GM23248 (cell line): ENCODE results near the gene RTP2. TPM values are rescaled to one million over a fixed set of nuclear protein-coding genes. Genes with fewer than 3 reads are reported as not detected.

Experiments used
- DNase-seq: peaks from one replicate; pipeline ENCODE4 v3.0.0-alpha.2; 2015
- H2AFZ ChIP-seq: fragments of 200-600 bp; sonication (generic); 2 replicates; pipeline ENCODE4 v1.6.1; 2016; ENCODE audit warnings: antibody characterized with exemption
- H3F3A ChIP-seq: fragments of 200-600 bp; sonication (generic); 2 replicates; pipeline ENCODE4 v1.6.1; 2016; ENCODE audit warnings: mild to moderate bottlenecking, antibody characterized with exemption, mixed run types; ENCODE audit not compliant: insufficient read depth
- H3K27ac ChIP-seq: fragments of 200-600 bp; sonication (generic); 2 replicates; pipeline ENCODE4 v1.5.1; 2016; ENCODE audit warnings: mild to moderate bottlenecking
- H3K27me3 ChIP-seq: fragments of 200-600 bp; sonication (generic); replicated peaks from 2 replicates; pipeline ENCODE4 v1.6.1; 2016; ENCODE audit warnings: mild to moderate bottlenecking; ENCODE audit not compliant: insufficient read depth
- H3K36me3 ChIP-seq: fragments of 200-600 bp; sonication (generic); 2 replicates; pipeline ENCODE4 v1.6.1; 2016; ENCODE audit warnings: low read depth, mild to moderate bottlenecking
- H3K4me1 ChIP-seq: fragments of 200-600 bp; sonication (generic); 2 replicates; pipeline ENCODE4 v1.6.1; 2016; ENCODE audit warnings: mild to moderate bottlenecking; ENCODE audit not compliant: insufficient read depth
- H3K4me2 ChIP-seq: fragments of 200-600 bp; sonication (generic); one replicate; pipeline ENCODE4 v1.6.1; 2016; ENCODE audit warnings: mild to moderate bottlenecking; ENCODE audit not compliant: unreplicated experiment
- H3K4me3 ChIP-seq: fragments of 200-600 bp; sonication (generic); 2 replicates; pipeline ENCODE4 v1.5.1; 2016; ENCODE audit warnings: mild to moderate bottlenecking
- H3K79me2 ChIP-seq: fragments of 200-600 bp; sonication (generic); 2 replicates; pipeline ENCODE4 v1.6.1; 2016; ENCODE audit warnings: mild to moderate bottlenecking; ENCODE audit not compliant: insufficient read depth
- H3K9ac ChIP-seq: fragments of 200-600 bp; sonication (generic); 2 replicates; pipeline ENCODE4 v1.6.1; 2016; ENCODE audit warnings: mild to moderate bottlenecking
- H3K9me2 ChIP-seq: fragments of 200-600 bp; sonication (generic); 2 replicates; pipeline ENCODE4 v1.6.1; 2016; ENCODE audit warnings: mixed run types, mild to moderate bottlenecking, moderate library complexity; ENCODE audit not compliant: insufficient read depth
- H3K9me3 ChIP-seq: fragments of 200-600 bp; sonication (generic); one replicate; pipeline ENCODE4 v1.6.1; 2017; ENCODE audit warnings: low read depth
- H4K20me1 ChIP-seq: fragments of 200-600 bp; sonication (generic); 2 replicates; pipeline ENCODE4 v1.6.0; 2016; ENCODE audit not compliant: insufficient read depth
- EZH2 ChIP-seq: fragments of 200-600 bp; sonication (generic); IDR thresholded peaks from 2 replicates; pipeline ENCODE4 v1.6.1; 2018; ENCODE audit warnings: antibody characterized with exemption, mild to moderate bottlenecking; ENCODE audit not compliant: insufficient read depth, poor library complexity, severe bottlenecking
- EZH2phosphoT487 ChIP-seq: fragments of 200-600 bp; sonication (generic); IDR thresholded peaks from 2 replicates; pipeline ENCODE4 v1.6.1; 2018; ENCODE audit warnings: antibody characterized with exemption, moderate library complexity, mild to moderate bottlenecking, low read depth; ENCODE audit not compliant: insufficient read depth
- WGBS, 2 experiments: methylation state at CpG; one replicate each; pipeline ENCODE4 v1.1.6; 2015 to 2017; ENCODE audit warnings: low lambda C conversion rate in 2 of 2, low coverage in 1 of 2; ENCODE audit errors: missing lambda C conversion rate in 2 of 2; 5-methylcytosine and 5-hydroxymethylcytosine counted together
- in situ Hi-C: fragments of 300-500 bp; cut with MboI; formaldehyde crosslinking; loops from 2 replicates; pipeline ENCODE4 v1.15.0; 2020
- polyA plus RNA-seq: library from polyadenylated mRNA; unstranded; fragments of >200 nt; fragmentation: Nextera tagmentation; extraction: Ambion mirVana; gene quantifications from 2 replicates; pipeline ENCODE4 v1.2.1, GENCODE V29; 2016
- total RNA-seq: library from RNA; depleted of rRNA; stranded (reverse); fragments of >200 nt; shearing (Covaris generic); gene quantifications from 2 replicates; pipeline ENCODE4 v1.2.3, GENCODE V29; 2014; rRNA removed

The RTP2 gene
- not detected in 2 replicates for total RNA-seq
- polyA plus RNA-seq = not detected in 2 replicates

GRCh38 chr3:187702507-187703033, at the start of gene RTP2:
RTP2 (minus strand) TSS chr3:187702557; CDS start chr3:187702128, 429 bp downstream.
- WGBS, 2 experiments = 38 to 42% methylated on average over 4 of the region's 4 CpGs
- no peak within 1 kb of the TSS for H3K4me2 ChIP-seq
- H3K4me3 ChIP-seq = no peak within 1 kb of the TSS
- H3K27me3 ChIP-seq = no peaks in the 10 kb centered on the region
- no peaks in the 10 kb centered on the region for H3K4me1 ChIP-seq
- in situ Hi-C loops = loop anchor here (25.0 kb wide), 1 partner anchor 1090 kb away; the partner anchor contains the start of gene AHSG
- no peaks in the 10 kb centered on the region for H3K9me2 ChIP-seq
- no peak within 1 kb of the TSS for H2AFZ ChIP-seq
- H3K9ac ChIP-seq = no peak within 1 kb of the TSS
- H3K9me3 ChIP-seq = no peaks in the 10 kb centered on the region
- no peaks in the 10 kb centered on the region for H3F3A ChIP-seq
- H3K27ac ChIP-seq = no peak within 1 kb of the TSS
- no peaks in the 10 kb centered on the region for H4K20me1 ChIP-seq
- no peaks in the 10 kb centered on the region for H3K79me2 ChIP-seq
- H3K36me3 ChIP-seq = no peaks in the 10 kb centered on the region
- no peak for DNase-seq
- TF ChIP-seq EZH2 (no peak), EZH2phosphoT487 (no peak)

- H3K4me1 ChIP-seq = peaks cover 12% of the 10 kb centered on the region
- H3K4me3 ChIP-seq = no peak overlapping the region
- H2AFZ ChIP-seq = no peak overlapping the region
- H3K9me3 ChIP-seq = no peaks in the 10 kb centered on the region
- TF ChIP-seq EZH2 (no peak), EZH2phosphoT487 (no peak)
- H3K79me2 ChIP-seq = 0 out of 2 replicates have a peak, but pooled peaks cover 6% of the 10 kb centered on the region
- no peaks in the 10 kb centered on the region for H4K20me1 ChIP-seq
- H3K27ac ChIP-seq = no peak overlapping the region
- in situ Hi-C loops = loop anchor here (25.0 kb wide), 1 partner anchor 212 kb away; no protein-coding TSS in a partner anchor
- H3K27me3 ChIP-seq = no peaks in the 10 kb centered on the region
- no peak for DNase-seq
- H3K9ac ChIP-seq = no peak overlapping the region
- no peaks in the 10 kb centered on the region for H3K36me3 ChIP-seq
- H3F3A ChIP-seq = peaks cover 8% of the 10 kb centered on the region; the same call in 1 of the 2 replicates
- H3K9me2 ChIP-seq = no peaks in the 10 kb centered on the region
- 77 to 81% methylated on average over 11 of the region's 11 CpGs for WGBS, 2 experiments
- no peak overlapping the region for H3K4me2 ChIP-seq
These were observed 48.3 kb upstream of the RTP2 start for GRCh38 chr3:187750513-187751123.

GRCh38 chr3:187750006-187750512, 47.7 kb upstream of the RTP2 start:
- H2AFZ ChIP-seq = no peak overlapping the region
- no peaks in the 10 kb centered on the region for H3K9me2 ChIP-seq
- H3K9ac ChIP-seq = no peak overlapping the region
- H3K9me3 ChIP-seq = no peaks in the 10 kb centered on the region
- peaks cover 8% of the 10 kb centered on the region; the same call in 1 of the 2 replicates for H3F3A ChIP-seq
- H3K4me2 ChIP-seq = no peak overlapping the region
- peaks cover 7% of the 10 kb centered on the region for H3K79me2 ChIP-seq
- no peaks in the 10 kb centered on the region for H3K27me3 ChIP-seq
- no peaks in the 10 kb centered on the region for H3K36me3 ChIP-seq
- H4K20me1 ChIP-seq = no peaks in the 10 kb centered on the region
- in situ Hi-C loops = loop anchor here (25.0 kb wide), 1 partner anchor 212 kb away; no protein-coding TSS in a partner anchor
- DNase-seq = no peak
- WGBS, 2 experiments = 88 to 91% methylated on average over 14 of the region's 14 CpGs
- H3K4me3 ChIP-seq = no peak overlapping the region
- H3K4me1 ChIP-seq = peaks cover 12% of the 10 kb centered on the region
- TF ChIP-seq EZH2 (no peak), EZH2phosphoT487 (no peak)
- H3K27ac ChIP-seq = no peak overlapping the region

- Histone ChIP-seq H3K27ac (no peak overlapping the region), H3K27me3 (no peaks in the 10 kb centered on the region), H3K4me1 (peaks cover 12% of the 10 kb centered on the region), H3K9ac (peak overlapping the region; percentile 94; the same call in 1 of the 2 replicates), H3K79me2 (peaks cover 27% of the 10 kb centered on the region), H3K9me3 (no peaks in the 10 kb centered on the region), H3K4me3 (no peak overlapping the region), H3K36me3 (no peaks in the 10 kb centered on the region), H4K20me1 (no peaks in the 10 kb centered on the region), H3F3A (peaks cover 8% of the 10 kb centered on the region; the same call in 1 of the 2 replicates), H3K4me2 (no peak overlapping the region), H2AFZ (no peak overlapping the region), H3K9me2 (no peaks in the 10 kb centered on the region)
- TF ChIP-seq EZH2phosphoT487 (no peak), EZH2 (no peak)
- in situ Hi-C loops = loop anchor here (10.0 to 25.0 kb wide), 4 partner anchors 417 to 939 kb away; no protein-coding TSS in a partner anchor
- 0 to 5% methylated on average over 2 of the region's 2 CpGs for WGBS, 2 experiments
- peak; percentile 81 for DNase-seq
These were observed 45.7 kb upstream of the RTP2 start for GRCh38 chr3:187748050-187748481.
